Stimulated activated naive CD8-positive, alpha-beta T cell treated with anti-CD3 and anti-CD28 coated beads, Interleukin-15, amount 100 ng/mL, for 72 hours (primary cell): ENCODE data around the gene IL2RA.

Source experiments
- ATAC-seq: fragments of 150-1000 bp; cut with Tn5 transposase; 2 replicates; pipeline ENCODE4 v1.10.0; 2021; ENCODE audit warnings: mild to moderate bottlenecking, moderate library complexity
- DNase-seq, 2 donors: peaks; one replicate each; pipeline ENCODE4 v3.0.0; 2021 to 2022
- H3K27ac Mint-ChIP-seq, 2 donors: one replicate each; pipeline ENCODE4 v1.8.0; 2022; ENCODE audit warnings: mild to moderate bottlenecking in 2 of 2, mixed read lengths in 2 of 2, moderate library complexity in 2 of 2
- H3K27me3 Mint-ChIP-seq: one replicate; pipeline ENCODE4 v1.8.0; 2022; ENCODE audit warnings: mixed read lengths
- H3K4me1 Mint-ChIP-seq: one replicate; pipeline ENCODE4 v1.8.0; 2022; ENCODE audit warnings: mild to moderate bottlenecking, mixed read lengths
- H3K4me3 Mint-ChIP-seq, 2 donors: one replicate each; pipeline ENCODE4 v1.8.0; 2022; ENCODE audit warnings: mild to moderate bottlenecking in 2 of 2, mixed read lengths in 2 of 2, moderate library complexity in 1 of 2
- H3K9me3 Mint-ChIP-seq, 2 donors: one replicate each; pipeline ENCODE4 v1.8.0; 2022; ENCODE audit warnings: mixed read lengths in 2 of 2

The IL2RA gene

DNA sequence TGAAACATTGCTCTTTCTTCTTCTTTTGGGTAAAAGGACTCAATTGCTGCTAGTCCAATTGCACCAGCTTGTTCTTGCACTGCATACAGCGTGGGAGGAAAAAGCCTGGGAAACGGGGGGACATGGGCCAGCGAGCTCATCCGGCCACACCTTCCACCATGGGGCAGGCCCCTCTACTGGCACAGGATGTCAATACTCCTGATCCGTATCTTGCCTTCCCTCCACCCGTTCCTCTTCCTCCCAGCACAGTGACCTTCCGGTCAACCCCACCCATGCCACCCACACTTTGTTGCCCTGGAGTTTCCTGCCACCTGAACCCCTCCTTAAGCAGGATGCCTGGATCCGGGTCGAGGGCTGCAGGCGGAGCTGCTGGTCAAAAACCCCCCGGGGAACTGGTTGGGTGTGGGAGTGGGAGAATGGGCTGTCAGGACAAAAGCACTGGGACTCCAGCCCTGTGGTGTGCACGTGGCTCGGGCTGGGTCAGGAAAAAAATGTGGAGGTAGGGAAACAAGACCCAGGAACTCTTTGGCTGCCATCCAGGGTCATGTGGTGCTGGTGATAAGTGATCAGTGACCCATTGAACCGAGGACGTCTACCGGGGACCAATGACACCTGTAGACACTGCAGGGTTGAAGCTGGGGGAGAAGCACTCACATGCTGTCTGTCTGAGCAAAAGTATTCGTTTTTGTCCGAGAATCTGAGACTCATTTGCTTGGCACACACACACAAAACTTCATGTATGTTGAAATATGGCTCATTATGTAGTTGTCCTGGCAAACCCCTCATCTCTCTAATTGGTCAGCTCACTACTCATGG is 8.1 kb downstream of the IL2RA start:
- no peaks in the 10 kb centered on the region for H3K9me3 Mint-ChIP-seq
- DNase-seq (peak in 1 of 2 donors; percentile 8), ATAC-seq (no peak)
- no peaks in the 10 kb centered on the region for H3K27me3 Mint-ChIP-seq
- peak overlapping the region; percentile 91 to 95 for H3K27ac Mint-ChIP-seq
- H3K4me1 Mint-ChIP-seq = peaks cover 79% of the 10 kb centered on the region
- H3K4me3 Mint-ChIP-seq = peak overlapping the region; percentile 80

- Mint-ChIP-seq H3K9me3 (no peaks in the 10 kb centered on the region), H3K27me3 (no peaks in the 10 kb centered on the region), H3K4me3 (peak overlapping the region; percentile 80 to 89), H3K27ac (peak overlapping the region; percentile 96 to 97), H3K4me1 (peaks cover 86% of the 10 kb centered on the region)
- DNase-seq (peak in 1 of 2 donors; percentile 0), ATAC-seq (no peak)
Observed at GRCh38 chr10:6053303-6053702, 8.9 kb downstream of the IL2RA start.

DNA sequence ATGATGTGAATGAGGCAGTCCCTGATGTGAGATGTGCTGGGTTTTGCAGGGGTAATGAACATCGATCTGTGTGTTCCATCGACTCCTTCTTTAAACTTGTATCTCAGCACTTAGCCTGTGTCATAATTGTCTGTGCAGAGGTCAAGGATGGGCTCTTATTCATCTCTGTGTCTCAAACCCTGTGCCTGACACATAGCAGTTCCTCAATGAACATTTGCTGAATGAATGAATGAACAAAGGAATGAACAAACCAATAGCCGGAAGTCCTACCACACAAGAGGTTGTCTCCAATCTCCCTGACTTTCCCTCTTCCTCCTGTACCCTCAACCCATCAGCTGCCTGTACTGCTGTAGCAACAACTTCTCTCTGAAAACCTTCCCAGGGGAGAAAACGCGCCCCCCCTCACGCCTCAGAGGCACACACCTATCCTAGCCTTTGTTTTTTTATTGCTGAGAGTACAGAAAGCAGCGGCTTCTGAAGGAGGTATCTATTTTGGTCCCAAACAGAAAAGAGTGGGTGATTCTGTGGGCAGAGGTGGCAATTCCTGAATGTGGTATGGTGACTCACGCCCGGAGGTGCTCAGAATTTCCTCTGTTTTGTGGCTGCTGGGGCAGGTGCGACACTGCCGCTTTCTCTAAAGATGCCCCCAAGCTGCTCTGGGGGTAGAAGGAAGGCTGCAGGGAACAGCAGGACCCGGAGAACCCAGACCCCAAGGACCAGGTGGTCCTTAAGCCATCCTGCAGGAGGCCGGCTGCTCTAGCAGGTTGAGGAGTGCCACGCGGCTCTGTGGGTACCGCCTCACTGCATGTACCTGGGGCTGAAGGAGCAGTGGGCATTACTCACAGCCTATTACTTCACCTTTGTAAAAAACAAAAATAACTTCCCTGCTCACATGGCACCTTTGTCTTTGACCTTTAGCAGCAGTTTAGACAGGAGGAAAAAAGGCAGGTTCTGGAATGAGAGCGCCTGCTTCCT is 9.6 kb downstream of the IL2RA start:
- Mint-ChIP-seq H3K27ac (peak overlapping the region; percentile 96 to 97), H3K4me1 (peaks cover 86% of the 10 kb centered on the region), H3K27me3 (no peaks in the 10 kb centered on the region), H3K9me3 (no peaks in the 10 kb centered on the region), H3K4me3 (peak overlapping the region; percentile 80 to 89)
- peak; percentile 78 to 88 for DNase-seq
- ATAC-seq = peak; percentile 60

GRCh38 chr10:6050801-6051445 is 11.2 kb downstream of the IL2RA start:
- Mint-ChIP-seq H3K27ac (peak overlapping the region; percentile 72 to 98), H3K9me3 (no peaks in the 10 kb centered on the region), H3K4me3 (peak overlapping the region; percentile 84 to 89), H3K27me3 (no peaks in the 10 kb centered on the region), H3K4me1 (peaks cover 86% of the 10 kb centered on the region)
- ATAC-seq (peak; percentile 79), DNase-seq (peak; percentile 89 to 98)

DNA sequence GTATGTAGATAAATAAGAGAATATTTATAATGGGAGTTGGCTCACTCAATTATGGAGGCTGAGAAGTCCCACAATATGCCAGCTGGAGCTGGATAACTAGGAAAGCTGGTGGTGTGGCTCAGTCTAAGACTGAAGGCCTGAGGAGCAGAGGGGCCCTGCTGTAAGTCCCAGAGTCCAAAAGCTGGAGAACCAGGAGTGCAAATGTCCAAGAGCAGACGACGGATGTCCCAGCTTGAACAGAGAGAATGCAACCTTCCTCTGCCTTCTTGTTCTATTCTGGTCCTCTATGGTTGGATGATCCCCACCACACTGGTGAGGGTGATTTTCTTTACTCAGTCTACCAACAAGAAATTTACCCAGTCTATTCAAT is 13.2 kb downstream of the IL2RA start:
- Mint-ChIP-seq H3K27ac (peak overlapping the region; percentile 54 to 90), H3K4me3 (peak overlapping the region; percentile 84 to 89)

GRCh38 chr10:6048281-6049030 is 13.7 kb downstream of the IL2RA start:
- ATAC-seq = no peak
- peaks cover 93% of the 10 kb centered on the region for H3K4me1 Mint-ChIP-seq
- peak; percentile 1 to 14 for DNase-seq

More for the DNA sequence above, 13.2 kb downstream of the IL2RA start:
- Mint-ChIP-seq H3K4me1 (peaks cover 93% of the 10 kb centered on the region), H3K27me3 (no peaks in the 10 kb centered on the region), H3K9me3 (no peaks in the 10 kb centered on the region)
- ATAC-seq = no peak
- no peak for DNase-seq

DNA sequence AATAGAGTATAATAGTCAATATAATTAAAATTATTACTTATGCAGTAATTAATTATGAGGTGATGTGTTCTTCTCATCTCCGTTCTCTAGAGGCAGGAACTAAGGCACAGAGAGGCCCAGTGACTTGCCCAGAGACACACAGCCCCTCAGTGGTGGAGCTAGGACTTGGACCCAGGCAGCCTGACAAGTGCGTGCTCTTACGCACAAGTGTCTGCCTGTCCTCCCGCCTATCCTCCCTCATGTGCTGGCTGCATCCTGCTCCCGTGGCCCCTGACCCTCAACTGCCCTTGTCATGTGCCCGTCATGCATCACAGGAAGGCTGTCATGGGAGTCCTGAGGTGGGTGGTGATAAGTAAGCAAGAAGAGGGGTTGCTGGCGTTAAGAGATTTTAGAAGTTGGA is 14.3 kb downstream of the IL2RA start:
- Mint-ChIP-seq H3K9me3 (no peaks in the 10 kb centered on the region), H3K27me3 (no peaks in the 10 kb centered on the region), H3K4me3 (peak overlapping the region; percentile 84 to 89), H3K27ac (peak overlapping the region; percentile 14 to 73), H3K4me1 (peaks cover 96% of the 10 kb centered on the region)
- peak; percentile 10 to 35 for DNase-seq
- no peak for ATAC-seq

More at GRCh38 chr10:6048281-6049030, 13.7 kb downstream of the IL2RA start:
- Mint-ChIP-seq H3K9me3 (no peaks in the 10 kb centered on the region), H3K27ac (peak overlapping the region; percentile 56 to 73), H3K27me3 (no peaks in the 10 kb centered on the region), H3K4me3 (peak overlapping the region; percentile 84 to 89)

DNA sequence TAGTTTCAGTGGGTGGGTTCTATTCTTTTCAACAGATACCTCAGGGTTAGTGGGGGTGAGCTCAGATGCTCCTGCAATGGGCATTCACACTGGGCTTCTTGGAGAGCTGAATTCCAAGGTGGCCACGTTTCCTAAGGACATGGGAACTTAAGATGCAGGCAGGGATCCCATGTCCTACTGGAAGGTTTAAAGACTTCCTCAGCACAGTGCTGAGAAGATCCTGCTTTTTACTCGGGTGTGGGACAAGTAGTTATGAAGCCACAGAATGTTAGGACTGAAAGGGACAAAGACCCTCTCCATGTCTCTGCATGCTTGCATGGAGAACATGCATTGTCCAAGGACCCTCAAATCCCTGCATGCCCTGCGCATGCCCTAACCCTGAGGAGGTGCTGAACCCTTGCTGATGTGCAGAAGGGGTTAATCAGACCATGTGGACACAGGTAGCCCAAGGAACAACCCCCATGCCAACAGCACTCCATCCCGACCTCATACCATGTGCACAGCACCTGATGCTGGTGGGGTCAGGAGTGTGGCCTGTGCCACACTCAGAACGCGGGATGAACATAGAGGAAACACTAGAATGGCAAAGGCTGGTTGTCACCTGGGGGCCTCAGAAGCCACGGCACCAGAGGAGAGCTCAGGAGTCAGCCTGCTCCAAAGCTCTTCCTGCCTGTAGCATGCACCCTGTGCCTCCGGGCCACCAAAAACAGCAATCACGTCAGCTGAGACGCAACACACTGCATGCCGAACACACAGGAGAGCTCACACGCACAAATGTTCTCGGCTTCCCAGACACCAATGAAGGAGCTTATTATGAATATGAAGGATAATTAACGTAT is 15.2 kb downstream of the IL2RA start:
- Mint-ChIP-seq H3K27me3 (no peaks in the 10 kb centered on the region), H3K4me1 (peaks cover 94% of the 10 kb centered on the region), H3K4me3 (peak overlapping the region; percentile 81 to 83), H3K27ac (peak overlapping the region in 1 of 2 donors; percentile 75), H3K9me3 (no peaks in the 10 kb centered on the region)
- ATAC-seq = no peak
- DNase-seq = peak; percentile 9 to 23

GRCh38 chr10:6045878-6046772 is 16.0 kb downstream of the IL2RA start:
- H3K4me3 Mint-ChIP-seq = peak overlapping the region; percentile 81 to 83
- H3K9me3 Mint-ChIP-seq = no peaks in the 10 kb centered on the region
- H3K4me1 Mint-ChIP-seq = peaks cover 96% of the 10 kb centered on the region
- H3K27me3 Mint-ChIP-seq = no peaks in the 10 kb centered on the region
- ATAC-seq (no peak), DNase-seq (peak in 1 of 2 donors; percentile 33)
- peak overlapping the region; percentile 92 to 96 for H3K27ac Mint-ChIP-seq

DNA sequence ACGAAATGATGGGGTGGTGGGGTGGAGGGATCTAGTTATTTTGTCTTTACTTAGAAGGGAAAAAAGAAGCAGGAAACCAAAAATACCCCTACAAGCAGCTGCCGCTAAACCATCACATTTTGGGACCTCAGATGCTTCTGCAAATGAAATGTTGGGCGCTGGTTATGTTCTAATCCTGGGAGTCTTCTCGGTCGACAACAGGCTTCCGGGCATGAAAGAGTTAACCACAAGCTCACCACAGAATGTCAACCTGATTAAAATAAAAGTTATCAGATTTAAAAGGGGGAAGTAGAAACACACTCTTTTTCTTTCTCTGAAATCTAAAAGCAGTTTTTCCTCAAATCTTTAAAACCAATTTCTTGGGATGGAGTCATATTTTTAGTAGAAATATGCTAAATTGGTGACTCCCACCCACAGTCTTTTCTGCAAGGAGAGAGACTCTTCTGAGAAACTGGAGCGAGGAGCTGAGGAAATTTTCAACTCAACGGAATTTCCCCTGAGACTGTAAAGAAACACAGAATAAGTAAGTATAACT is 16.8 kb downstream of the IL2RA start:
- H3K27ac Mint-ChIP-seq = peak overlapping the region; percentile 92 to 96
- H3K4me1 Mint-ChIP-seq = peaks cover 96% of the 10 kb centered on the region
- peak overlapping the region; percentile 81 to 83 for H3K4me3 Mint-ChIP-seq

GRCh38 chr10:6044751-6045313 is 17.3 kb downstream of the IL2RA start:
- H3K4me1 Mint-ChIP-seq = peaks cover 96% of the 10 kb centered on the region
- no peaks in the 10 kb centered on the region for H3K9me3 Mint-ChIP-seq
- peak overlapping the region; percentile 92 to 96 for H3K27ac Mint-ChIP-seq
- DNase-seq (peak in 1 of 2 donors; percentile 29), ATAC-seq (peak; percentile 82)
- H3K27me3 Mint-ChIP-seq = no peaks in the 10 kb centered on the region
- H3K4me3 Mint-ChIP-seq = peak overlapping the region; percentile 81 to 83

More for the DNA sequence above, 16.8 kb downstream of the IL2RA start:
- H3K27me3 Mint-ChIP-seq = no peaks in the 10 kb centered on the region
- DNase-seq = peak in 1 of 2 donors; percentile 79
- ATAC-seq = peak; percentile 68
- H3K9me3 Mint-ChIP-seq = no peaks in the 10 kb centered on the region

GRCh38 chr10:6044060-6044459 is 18.1 kb downstream of the IL2RA start:
- DNase-seq (no peak), ATAC-seq (no peak)
- Mint-ChIP-seq H3K27me3 (no peaks in the 10 kb centered on the region), H3K4me3 (peak overlapping the region; percentile 81 to 83), H3K4me1 (peaks cover 96% of the 10 kb centered on the region), H3K9me3 (no peaks in the 10 kb centered on the region), H3K27ac (peak overlapping the region; percentile 93 to 96)
